NCI-H524 (cell line): ENCODE results near the gene APOL4.
"Not testable (repeated sequence)": the region's sequence is repeated elsewhere in the genome, so short reads cannot be mapped to it uniquely, and the experiment has no call there.

Experiments used
- DNase-seq, 2 experiments: peaks; one replicate each; lab custom pipeline; 2025; lab: John Stamatoyannopoulos, UW

Gene APOL4

DNA sequence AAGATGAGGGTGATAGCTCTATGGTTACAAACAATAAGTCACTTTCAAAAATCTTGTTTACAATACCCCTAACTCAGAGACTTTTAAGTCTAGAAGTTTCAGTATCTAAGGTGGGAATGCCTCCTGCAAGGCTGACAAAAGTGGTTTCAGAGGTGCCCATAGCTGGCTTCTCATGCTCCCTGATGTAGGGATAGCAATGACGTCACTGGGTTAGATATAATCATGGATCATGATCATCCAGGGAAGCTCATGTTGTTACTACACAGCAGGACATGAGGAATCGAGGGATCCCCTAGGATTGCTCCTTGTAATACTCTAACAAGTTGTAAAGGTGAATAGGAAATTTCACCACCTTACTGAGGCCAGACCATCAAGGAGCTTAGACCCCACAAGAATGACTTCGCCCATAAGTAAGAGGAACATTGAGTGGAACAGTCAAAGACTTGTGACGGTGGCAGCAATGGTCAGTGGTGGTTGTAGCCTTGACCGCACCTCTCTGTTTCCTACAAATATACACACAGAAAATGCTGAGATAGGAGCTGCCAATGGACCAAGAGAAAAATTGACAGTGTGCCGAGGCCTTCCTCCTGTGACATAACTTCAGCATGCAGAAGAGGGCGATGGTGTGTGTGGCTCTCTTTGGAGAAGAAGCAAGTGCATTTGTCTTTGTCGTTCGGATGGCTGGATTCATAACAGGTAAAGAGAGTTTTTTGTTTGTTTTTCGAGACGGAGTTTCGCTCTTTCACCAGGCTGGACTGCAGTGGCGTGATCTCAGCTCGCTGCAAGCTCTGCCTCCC, 15.6 kb downstream of the APOL4 start:
- DNase-seq = no peak

DNA sequence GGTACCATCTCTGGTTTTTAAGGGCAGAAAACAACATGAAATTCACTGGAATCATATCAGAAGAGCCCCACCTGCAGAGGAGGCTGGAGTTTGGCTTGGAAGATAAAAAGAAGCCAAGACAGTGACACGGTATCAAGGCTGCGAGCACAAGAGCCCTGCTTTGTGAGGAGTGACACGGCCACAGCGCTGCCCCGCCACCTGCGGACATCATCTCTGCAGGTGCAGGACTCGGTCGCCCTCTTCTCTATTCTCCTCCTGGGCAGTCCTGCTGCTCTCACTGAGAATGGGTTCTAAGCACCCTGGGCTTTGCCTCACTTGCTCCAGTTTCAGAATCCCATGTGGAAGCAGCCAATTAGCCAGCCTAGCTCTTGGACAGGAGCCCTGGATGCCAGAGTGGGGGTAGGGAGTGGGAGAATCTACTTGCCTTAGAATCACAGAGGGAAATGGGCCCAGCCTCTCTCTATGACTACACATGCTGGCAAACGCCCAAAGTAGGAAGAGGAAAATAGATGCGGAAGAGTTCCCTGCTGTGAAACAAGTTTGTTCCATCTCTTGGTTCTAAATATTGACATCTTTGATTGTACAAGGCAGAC, 17.1 kb downstream of the APOL4 start:
- no peak for DNase-seq

DNA sequence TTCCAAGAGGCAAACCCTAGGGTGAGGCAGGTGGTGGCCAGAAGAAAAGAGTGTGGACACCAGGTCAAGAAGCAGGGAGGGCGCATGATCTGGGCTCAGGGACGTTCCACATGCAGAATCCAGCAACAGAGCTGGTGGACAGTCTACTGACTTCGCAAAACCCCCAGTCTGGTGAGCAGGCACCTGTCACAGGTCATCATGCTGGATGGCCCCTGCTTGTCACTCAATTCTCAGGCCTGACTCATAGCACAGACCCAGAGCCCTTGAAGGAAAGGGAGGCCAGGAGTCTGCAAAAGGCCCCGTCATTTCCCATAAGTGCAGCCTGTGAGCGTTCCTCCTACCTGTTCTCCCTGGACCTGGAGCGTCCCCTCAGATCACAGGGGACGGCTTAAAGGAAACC, 18.2 kb downstream of the APOL4 start:
- no peak for DNase-seq

DNA sequence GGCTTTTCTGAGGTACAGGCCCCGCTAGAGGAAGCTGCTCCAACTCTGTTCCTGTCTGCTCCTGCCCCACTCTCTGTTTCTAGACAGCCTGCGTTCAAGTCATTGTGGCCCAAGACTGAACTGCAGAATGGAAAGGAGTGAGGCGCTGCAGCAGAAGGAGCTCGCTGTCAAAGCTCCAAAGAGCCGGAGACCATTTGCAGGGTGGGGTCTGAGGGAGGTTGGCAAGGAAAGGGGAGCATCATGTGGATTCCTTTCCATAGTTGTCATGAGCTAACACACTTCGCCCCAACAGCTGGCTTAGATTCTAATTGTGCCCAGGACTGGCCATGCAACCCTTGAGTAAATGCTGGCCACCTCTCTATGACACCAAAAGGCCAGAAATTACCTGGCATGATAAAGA, 18.8 kb downstream of the APOL4 start:
- no peak for DNase-seq

DNA sequence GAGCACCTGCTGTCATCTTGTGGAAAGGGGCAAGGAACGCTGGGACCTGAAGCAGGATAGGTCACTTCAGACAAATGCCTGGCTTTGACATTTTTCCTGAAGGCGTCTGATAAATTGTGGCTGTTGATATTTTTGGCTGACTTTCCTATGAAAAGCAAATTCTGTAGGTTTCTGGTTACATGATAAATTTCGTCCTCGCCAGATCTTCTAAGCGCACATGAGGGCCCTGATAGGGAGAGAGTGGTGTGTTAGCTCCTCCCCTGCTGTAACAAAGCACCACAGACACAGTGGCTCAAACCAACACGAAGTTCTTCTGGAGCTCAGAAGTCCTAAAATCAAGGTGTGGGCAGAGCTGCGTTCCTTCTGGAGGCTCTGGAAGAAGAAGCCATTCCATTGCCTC, 19.6 kb downstream of the APOL4 start:
- no peak for DNase-seq

DNA sequence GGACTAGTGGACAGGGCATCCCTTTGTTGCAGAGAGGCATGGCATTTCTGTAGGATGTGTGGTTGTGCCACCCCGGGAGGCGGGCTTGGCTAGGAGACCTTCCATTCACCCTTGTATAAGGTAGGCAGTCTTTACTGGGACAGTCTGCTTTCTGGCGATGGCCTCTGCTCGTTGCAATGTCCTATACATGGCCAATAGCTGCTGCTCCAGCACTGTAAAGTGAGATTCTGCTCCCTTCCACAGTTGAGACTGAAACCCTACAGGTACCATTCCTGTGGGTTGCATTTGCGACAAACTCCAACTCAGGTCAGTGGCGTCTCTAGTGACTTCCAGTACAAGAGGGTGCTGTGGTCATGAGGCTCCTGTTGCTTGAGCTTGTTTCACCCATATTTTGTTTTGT, 20.7 kb downstream of the APOL4 start:
- no peak for DNase-seq

DNA sequence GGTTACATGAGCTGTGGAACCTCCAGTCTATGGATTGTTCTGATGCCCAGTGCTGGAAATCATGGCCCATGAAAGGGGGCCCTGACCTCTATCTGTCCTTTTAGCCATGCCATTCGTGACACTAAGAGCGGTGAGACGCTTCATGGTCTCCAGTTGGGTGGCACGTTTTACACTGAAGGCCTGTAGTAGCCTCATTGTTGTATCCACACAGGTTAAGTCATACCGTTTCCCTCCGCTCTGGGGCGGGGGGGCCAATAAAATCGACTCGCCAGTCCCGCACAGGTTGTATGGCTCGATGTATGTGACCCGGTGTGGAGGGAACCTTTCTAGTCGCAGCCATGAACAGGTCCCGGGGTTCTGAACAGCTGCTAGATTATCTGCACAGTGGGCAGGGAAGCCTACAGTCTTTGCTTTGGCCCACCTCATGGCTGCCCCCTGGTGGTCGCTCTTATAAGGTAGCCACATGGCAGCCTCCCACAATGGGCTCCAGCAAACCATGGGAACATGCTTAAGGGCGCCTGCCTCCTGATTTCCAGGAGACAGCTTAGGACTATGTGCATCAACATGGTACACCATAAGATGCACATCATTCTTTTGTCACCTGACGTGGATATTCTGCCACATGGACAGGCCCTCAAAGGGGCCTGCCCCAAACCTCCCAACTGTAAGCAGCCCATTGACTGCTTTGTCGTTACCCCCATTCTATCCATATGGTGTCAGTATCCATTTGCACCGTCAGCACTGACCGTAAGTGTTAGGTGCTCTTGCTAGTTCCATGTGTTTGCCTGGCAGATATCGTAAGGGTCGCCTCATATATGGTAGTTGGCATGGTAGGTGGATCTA, 21.4 kb downstream of the APOL4 start:
- DNase-seq = peak; percentile 29 to 69

DNA sequence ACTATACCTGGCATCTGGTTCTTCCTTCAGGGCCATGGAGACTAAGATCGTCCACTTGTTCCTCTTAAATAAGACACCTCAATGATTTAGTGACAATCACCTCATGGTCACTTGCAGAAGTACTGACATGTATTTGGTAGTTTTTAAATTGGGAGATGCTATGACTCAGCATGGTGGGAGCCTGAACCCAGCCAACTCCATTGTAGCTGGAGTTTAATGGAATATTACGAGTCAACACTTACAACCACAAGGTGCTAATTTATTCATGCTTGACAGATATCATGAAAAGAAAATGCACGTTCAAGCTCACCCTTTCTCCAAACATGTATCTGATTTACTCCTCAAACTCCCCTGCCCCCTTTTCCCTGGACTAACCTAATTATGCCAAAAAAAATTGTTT, 24.4 kb downstream of the APOL4 start:
- DNase-seq = no peak

DNA sequence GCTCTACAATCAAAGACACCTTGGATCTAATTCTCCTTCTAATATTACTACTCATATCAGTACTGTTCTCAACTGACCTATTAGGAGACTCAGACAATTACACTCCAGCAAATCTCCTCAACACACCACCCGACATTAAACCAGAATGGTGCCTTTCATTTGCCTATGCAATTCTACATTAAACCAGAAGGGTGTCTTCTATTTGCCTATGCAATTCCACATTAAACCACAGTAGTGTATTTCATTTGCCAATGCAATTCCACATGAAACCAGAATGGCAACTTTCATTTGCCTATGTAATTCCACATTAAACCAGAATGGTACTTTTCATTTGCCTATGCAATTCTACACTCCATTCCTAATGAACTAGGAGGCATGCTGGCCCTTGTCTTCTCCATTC, 25.7 kb downstream of the APOL4 start:
- no peak for DNase-seq

DNA sequence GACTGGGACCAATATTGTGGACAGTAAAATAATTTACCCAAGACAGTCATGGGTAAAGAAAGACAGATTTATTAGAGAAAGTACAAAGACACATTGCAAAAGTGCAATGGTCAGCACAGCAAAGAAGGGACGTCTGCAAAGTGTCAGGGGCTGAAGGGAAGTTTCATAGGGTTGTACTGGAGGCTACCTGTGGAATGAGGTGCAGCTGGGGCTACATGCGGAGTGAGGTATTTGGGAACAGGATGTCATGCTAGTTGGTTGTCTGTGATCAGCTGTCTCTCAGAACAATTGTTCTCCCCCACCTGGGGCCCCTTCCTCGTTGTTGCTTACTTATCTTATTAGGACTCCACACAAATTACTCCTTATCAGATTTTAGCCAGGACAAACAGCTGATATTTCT, 29.7 kb downstream of the APOL4 start:
- DNase-seq = no peak

DNA sequence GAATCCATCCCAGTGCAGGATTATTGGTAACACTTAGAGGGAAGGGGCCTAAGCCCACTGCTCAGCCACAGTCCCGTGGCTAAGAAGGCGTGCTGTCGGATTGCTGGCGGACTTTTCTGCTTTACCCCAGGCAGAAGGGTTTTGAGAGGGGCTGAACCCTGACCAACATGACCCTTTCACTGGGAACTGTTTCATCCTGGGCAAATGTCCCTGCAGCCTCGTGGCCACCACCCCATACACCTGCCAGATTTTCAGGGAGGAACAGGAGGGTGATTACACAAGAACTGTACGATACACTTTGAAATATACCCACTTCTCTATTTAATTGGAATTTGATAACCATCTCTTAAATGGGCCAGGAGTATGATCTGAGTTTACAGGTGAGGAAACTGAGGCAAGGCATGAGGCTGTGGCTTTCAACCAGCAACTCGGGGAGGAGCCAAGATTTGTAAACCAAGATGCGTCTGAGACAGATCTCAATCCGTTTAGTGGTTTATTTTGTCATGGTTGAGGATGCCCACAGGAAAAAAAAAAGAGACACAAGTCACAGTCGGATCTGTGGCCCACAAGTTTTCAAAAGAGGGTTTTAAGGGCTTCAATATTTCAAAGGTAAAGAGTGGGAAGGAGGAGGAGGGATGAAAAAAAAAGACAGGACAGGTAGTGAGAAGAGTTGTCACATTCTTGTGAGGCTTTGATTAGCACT, 34.9 kb downstream of the APOL4 start:
- no peak for DNase-seq

DNA sequence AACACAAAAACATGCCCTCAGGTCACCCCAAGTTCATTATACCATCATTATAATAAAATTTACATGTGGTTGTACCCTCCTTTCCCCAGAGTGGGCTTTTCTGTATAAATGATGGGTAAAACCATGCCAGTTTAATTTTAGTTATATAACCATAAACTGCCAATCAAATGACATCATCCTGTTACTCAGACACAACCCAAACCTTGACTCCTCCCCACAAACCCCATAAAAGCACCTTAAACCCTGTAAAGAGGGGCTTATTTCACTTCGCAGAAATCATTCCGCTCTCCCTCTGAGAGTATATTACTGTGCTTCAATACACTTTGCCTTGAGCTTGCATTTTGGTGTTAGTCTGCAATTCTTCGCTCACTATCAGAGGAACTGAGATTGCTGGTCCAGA, 35.5 kb downstream of the APOL4 start:
- DNase-seq = no peak

DNA sequence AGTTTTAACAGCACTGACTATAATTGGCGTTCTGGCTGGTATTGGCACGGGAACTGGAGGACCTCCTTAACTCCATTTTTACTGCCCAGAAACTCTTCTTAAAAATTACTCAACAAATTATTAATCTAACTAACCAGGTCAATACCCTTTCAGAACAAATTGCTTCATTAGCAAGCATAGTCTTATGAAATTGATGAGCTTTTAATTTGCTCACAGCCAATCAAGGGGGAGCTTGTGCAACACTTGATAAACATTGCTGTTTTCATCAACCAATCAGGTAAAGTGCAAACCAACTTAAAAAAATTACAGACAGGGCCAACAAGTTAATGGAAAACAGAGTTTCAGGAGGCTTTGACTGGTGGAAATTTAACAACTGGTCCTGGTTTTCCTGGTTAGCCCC, 36.5 kb downstream of the APOL4 start:
- no peak for DNase-seq

DNA sequence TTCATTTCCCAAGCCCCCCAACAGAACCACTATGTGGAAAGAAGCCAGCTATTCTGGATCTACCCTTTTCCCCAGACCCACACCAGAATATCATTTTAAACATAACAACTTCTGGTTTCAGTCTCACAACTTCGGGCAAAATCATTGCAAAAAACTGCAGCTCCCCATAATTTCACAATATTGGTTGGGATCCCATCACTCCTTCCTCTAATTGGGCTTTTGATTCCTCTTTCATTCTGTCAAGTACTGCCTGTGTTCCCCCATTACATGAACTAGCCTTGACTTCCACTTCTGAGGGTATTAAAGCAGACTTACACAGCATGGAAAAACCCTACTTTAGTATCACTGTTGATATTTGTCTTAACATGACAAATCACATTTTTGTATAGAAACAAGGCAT, 37.0 kb downstream of the APOL4 start:
- no peak for DNase-seq

DNA sequence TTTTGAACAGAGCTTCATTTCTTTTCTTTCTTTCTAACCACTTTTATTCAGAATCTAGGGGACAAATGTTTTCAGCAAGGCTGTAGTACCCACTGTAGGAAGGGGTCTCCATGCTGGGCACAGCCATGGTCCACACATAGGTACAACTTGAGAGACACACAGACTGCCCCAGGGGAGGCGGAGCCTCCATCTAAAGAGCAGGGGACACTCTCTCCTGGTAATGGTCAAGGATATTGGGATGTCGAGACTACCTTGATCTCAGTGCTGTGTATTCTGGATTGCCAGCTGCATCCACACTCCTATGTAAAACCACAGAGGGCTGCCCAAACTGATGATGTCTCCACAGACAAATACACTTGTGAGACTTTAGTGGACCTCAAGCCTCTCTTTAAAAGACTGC, 38.1 kb downstream of the APOL4 start:
- DNase-seq = no peak

DNA sequence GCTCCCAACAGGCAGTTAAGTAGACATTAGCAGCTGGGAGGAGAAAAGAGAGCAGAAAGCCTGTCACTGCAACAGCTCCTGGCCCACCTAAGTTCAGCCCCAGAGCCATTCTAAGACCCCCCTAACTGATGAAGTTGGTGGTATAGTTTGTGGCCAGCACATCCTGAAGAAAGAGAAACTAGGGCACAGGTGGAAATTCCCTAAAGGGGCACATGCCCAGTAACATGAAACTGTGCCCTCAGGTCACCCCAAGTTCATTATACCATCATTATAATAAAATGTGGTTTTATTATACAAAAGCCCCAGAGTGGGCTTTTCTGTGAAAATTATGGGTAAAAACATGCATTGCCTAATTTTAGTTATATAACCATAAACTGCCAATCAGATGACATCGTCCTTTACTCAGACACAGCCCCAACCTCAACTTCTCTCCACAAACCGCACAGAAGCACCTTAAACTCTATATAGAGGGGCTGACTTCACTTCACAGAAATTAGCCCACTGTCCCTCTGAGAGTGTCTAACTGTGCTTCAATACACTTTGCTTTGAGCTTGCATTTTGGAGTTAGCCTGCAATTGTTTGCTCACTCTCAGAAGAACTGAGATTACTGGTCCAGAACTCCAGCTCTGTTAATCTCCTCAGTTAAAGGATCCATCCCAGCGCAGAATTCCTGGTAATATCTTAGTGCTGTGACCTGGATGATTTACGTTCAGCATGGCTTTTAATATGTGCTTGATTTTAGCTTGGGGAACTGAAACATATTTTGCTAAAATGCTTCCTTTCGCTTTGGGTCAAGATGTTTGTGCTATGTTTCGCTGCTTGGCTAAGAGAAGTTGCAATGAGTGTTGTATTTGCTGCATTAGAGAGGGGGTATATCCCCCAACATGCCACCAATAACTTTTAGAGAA, 39.2 kb downstream of the APOL4 start:
- no peak for DNase-seq

DNA sequence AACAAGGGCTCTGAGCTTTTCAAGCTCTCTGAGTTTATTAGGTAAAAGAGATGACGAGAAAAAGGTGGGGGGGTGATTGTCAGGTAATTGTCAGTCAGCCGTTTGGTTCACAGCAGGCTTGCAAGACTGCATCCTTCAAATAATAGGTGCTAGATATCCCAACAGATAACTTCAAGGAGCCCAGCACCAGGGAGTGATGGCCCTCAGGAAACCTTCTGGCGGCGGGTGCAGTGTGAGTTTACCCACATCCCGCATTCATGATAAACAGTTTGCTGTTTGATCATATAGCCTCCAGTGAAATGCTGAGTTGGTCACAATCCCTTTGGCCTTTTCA, 39.8 kb downstream of the APOL4 start:
- DNase-seq = not testable (repeated sequence)

DNA sequence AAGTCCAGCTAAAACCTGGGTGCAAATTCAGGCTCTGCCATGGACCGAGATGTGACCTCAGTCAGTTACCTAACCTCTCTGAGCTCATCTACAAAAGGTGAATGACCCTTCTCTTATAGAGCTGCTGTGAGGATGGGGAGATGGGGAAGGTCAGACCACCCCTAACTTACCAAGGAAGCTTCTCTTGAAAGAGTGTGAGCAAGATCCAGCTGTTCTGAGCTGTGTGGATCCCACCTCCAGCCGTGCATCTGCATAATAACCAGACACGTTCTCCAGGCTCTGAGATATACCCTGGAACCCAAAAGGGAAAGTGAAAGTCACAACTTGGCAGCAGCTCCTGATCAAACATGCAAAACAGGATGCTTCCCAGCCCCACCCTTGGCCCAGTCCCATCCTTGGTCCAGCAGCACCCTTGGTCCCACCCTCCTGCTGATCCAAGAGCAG, 41.1 kb downstream of the APOL4 start, which contains the start of gene APOL3:
APOL3 (minus strand) TSS at position 257 of the 444 bp plus-strand sequence. CDS start 11,700 bp downstream, outside the sequence.
- no peak for DNase-seq

DNA sequence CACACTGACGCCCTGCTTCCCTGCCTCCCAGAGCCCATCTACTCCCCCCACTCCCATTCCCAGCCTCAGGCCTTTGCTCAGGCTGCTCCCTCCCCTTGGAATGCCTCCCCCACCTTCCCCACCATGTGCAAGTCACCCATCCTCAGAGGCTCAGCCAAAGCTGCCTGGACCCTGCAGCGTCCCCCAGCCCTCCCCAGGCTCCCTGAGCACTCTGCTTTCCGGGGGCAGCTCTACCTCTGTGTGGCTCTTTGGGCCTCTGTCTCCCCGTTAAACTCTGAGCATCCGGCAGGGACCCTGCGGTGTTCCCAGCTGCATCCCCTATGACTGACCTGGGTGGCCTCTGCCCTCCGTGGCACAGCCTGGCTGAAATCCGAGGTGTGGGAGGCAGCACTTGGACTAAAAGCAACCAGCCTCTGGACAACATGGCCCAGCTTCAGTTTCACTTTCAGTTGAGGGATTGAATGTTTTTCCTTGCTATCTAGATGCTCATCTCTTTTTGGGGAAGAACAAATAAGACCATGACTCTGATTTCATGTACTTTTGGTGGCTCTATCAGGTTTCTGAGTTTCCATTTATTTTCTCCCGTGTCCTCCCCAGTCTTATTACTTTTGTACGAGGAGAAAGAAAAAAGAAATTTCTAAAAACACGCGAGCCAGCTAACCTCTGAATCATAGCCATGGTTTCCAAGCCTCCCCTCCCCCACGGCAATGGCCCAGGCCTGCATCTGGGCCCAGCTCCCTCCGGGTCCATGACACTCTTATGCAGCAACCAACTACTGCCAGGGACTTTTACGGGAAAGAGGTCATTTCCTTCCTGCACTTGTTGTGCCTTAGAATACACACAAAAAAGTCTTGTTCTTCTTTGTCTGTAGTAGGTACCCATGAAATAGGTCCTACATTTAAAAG, 44.8 kb downstream of the APOL4 start:
- no peak for DNase-seq

DNA sequence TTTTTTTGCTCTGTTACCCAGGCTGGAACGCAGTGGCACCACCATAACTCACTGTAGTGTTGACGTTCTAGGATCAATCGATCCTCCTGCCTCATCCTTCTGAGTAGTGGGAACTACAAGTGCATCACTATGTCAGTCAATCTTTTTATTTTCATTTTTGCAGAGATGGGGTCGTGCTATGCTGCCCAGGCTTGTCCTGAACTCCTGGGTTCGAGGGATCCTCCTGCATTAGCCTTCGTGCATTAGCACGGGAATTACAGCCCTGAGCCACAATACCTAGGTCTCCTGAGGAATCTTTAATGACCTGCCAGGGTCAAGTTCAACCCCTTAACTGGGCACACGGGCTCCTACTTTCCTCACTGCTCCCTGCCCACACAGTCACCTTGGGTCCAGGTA, 45.5 kb downstream of the APOL4 start:
- DNase-seq = no peak
